NAMALWA (cell line): ENCODE results near the gene MMRN1.

ENCODE experiments used
- DNase-seq: peaks from one replicate; pipeline ENCODE4 v3.0.0-alpha.2; 2015; ENCODE audit warnings: low spot score

MMRN1 gene

DNA sequence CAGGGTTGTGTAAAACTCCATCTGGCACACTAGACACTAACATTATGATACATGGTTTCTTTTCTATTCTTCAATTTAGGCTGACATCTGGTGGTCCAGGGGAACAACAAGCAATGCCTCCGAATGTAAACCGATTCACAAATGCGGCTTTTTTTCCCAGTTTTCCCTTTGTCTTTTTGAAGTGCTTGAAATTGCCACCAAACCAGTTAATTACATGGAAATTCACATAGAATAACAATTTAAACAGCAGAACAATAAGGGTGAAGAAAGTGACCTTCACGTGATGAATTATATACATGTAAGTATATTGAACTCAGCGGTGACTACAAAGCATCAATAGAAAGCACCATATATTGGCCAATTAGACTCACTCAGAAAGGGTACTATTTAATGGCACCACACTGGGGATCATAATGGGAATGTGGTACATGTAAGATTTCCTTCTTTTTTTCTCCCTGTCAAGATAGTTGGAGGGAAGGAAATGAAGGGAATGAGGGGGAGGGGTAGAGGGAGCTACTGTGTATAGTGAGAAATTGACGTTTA is 103.9 kb downstream of the MMRN1 start:
- no peak for DNase-seq

GRCh38 chr4:90001023-90001422 is 106.4 kb downstream of the MMRN1 start:
- DNase-seq = no peak

DNA sequence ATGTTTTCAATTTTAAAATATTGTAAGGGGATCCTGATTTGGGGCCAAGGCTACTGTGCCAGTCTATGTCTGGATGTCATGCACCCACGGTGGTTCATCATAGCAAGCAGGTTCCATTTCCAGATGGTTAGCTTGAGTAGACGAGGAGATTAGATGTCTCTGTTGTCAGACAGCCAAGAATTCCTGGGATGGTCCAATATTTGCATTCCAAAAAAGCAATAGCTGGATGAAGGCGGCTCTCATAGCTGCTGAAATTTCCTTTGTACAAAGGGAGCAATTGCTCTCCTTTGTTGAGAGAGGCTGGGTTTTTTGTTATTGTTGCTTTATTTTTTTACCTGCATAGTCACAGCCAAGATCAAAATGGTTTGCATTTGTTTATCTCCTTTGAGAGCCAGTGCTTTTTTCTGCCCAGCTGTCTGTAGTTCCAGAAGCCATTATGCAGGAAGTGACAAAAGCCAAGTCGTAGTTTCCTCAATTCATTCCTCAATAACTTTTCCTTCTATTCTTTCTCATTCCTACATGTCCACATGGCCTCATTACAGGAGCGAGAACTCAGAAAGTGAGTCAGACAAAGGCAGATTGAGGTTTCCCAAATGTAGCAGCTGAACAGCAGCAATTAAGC is 107.9 kb downstream of the MMRN1 start:
- DNase-seq = no peak
